Dedifferentiated amniotic fluid mesenchymal stem cell (primary cell): Measurements from ENCODE around the gene MAGI2.
A peak's percentile ranks its signal among the peaks of the same experiment; 100 is the strongest.

ENCODE experiments used
- DNase-seq: peaks from one replicate; pipeline ENCODE4 v3.0.0-alpha.2; 2016; ENCODE audit errors: extremely low spot score

Gene MAGI2

GRCh38 chr7:78420001-78420400 is 1033.5 kb downstream of the MAGI2 start:
- no peak for DNase-seq

DNA sequence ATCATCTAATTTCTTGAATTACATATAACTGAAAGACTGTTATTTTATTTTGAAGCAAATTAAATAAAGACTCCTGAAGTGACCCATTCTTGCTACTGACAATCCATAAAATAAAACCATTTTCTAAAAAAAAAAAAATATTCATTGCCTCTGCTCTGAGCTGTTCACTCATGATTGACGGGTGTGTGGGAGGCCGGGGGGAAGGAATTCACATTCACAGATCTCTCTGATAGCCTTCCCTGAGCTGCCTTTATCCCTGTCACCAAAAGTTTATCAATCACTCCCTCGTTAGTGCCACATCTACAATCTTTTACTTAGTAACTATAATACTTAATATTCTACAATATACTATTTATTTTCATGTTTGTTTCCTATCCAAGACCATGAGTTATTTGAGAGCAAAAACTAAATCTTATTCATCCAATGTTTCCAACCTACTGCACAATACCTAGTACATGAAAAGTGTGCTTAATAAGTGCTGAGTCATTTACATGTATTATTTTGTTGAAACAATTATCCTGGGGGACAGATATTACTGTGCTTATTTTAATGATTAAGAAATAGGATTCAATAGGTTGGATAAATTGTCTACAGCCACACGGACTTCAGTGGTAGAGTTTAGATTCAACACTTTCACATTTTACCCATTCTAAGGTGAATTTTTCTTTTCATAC is 1036.2 kb downstream of the MAGI2 start:
- no peak for DNase-seq

GRCh38 chr7:78413568-78413967 is 1039.9 kb downstream of the MAGI2 start:
- no peak for DNase-seq

- DNase-seq, result no peak
Observed at GRCh38 chr7:78412216-78412858, 1041.1 kb downstream of the MAGI2 start.

- DNase-seq, result no peak
Observed at GRCh38 chr7:78407031-78407430, 1046.4 kb downstream of the MAGI2 start.

DNA sequence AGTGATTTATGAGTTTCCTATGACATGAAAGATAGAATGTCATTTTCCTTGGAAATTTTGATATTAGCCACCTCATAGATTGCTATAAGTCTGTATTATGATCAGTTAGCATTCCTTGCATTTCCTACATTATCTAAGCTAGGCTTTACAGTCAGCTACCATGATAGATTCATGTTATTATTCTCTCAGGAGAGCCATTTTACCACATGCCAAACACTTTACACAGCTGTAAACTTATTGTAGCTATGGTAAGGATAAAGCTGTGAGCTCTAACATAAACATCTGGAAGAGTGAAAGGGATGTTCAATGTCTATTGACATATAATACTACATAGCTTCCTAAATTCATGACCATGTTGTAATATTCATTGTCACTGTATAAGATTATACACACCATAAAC is 1046.9 kb downstream of the MAGI2 start:
- DNase-seq, result no peak

DNA sequence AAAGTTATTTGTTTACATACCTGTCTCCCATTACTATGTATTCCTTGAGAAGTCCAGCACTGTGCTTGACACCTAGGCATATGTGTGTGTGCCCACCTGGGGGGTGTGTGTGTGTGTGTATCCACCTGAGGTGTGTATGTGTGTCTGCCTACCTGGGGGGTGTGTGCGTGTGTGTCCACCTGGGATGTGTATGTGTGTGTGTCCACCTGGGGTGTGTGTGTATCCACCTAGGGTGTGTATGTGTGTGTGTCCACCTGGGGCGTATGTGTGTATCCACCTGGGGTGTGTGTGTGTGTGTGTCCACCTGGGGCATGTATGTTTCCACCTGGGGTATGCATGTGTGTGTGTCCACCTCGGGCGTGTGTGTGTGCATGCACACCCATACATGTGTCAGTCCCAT is 1051.4 kb downstream of the MAGI2 start:
- no peak for DNase-seq

DNA sequence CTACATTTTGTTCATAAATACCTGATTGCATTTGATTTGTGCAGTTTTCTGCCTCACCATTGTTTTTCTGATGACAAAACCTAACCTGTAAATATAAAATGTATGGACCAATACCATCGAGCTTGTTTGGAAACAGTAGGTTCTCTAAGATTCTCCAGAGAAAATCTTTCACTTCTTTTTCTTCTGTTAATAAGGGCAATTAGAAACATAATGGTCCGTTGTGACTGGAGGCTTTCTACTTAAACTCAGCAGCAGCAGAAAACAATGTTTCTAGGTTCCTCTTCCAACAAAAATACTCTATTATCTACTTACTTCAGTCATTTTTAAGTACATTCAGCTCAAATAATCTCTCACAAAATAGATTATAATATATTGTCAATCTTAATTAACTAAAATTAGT is 1053.4 kb downstream of the MAGI2 start:
- DNase-seq, result no peak

DNA sequence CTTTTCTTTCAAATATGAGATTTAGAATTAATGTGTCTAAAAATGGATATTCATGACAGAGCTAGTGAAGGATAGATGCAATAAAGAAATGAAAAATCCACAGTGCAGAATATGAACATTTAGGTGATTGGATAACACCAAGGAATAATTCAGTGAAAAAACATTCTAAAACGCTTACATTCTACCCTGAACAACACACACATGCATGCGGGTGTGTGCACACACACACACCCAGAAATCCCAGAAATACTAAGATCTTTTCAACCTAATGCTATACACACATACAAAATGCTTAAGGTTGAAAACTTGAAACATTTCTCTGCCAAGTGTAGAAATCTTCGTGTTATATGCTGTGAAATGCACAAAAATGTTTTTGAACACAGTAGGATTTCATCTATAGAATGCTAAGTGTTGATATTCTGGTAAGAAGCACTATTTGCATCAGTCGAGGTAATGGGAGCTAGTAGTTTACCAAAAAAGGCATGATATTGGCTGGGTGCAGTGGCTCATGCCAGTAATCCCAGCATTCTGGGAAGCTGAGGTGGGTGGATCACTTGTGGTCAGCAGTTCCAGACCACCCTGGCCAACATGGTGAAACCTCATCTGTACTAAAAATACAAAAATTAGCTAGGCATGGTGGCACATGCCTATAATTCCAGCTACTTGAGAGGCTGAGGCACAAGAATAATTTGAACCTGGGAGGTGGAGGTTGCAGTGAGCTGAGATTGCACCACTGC is 1054.3 kb downstream of the MAGI2 start:
- DNase-seq, result no peak

DNA sequence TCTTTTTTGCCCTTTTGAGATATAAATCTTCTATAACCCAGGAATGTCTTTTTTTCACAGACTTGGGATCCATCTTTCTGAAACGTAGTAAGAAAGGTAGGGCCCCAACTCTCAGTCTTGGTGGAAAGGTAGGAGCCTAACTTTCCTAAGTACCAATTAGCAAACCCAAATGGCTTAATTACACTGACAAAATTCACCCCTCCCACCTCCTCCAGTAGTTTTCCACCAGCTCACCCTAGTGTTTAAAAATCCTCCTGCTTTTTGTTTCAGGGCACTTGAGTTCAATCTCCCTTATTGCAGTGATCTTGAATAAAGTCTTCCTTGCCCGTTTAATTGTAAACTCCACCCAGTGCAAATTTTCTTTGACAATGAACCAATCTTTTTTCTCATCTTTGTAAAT is 1054.9 kb downstream of the MAGI2 start:
- DNase-seq, result no peak

DNA sequence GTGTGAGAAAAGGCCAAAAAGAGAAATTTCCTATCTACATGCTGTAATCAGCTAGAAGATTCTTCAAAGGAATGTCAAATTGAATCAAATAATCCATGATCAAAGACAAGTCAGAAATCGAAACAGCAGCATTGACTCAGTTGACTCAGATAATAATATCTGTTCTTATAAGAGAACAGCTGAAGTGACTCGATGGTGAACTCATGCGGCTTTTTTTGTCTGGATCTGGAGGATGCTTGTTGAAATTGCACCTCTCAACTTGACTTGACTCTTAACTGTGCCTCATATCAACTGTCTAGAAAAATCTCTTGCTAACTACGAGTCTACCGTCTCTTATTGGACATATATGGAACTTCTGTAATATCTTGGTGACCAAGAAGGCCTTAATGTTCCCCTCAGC is 1055.4 kb downstream of the MAGI2 start:
- DNase-seq, result no peak

DNA sequence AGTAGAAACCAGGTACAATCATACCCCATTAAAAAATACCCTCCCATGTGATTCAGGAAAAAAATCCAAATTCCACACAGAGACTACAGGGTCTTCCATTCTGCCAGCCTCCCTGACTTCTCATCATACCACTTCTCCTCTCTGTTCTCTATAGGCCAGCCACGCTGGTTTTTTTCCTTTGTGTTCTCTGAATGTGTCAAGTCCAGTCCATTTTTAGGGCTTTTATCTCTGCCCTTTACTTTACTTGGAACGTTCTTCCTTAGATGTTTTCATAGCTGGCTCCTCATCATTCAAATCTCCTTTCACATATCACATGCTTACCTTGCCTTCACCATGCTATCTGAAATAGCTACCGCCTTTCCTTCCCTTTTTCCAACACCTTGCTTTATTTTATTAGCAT is 1057.3 kb downstream of the MAGI2 start:
- no peak for DNase-seq

DNA sequence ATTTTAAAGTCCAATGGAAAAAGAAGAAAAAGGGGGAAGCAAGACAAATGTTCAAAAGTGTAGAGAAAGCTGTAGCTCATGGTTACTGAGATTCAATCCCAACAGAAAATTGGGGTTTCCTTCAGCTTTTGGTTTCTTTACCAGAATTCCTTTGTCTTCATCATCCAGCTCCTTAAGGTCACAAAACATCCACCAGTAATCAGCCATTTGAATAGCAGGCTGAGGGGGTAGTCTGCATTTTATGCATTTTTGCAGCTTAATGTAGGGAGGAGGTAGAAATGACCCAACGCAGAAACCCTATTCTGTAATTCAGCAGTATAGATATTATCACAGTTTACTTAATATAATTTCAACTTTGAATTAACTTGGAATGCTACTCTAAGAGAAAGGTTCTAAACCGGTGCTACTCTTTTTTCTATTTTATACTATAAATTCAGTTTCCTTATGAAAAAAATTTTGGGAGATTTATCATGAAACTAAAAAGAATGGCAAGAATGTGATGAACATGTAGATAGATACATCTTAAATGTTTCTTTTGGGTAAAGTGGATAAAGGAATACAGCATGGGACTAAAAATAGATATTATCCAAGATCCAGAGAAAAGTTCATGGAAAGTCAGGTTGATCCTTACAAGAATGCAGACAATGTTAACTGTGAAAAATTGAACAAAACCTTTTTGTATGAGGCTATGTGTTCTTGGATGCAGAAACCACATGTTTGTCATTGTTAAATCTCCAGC is 1058.0 kb downstream of the MAGI2 start:
- DNase-seq, result peak; percentile 17

DNA sequence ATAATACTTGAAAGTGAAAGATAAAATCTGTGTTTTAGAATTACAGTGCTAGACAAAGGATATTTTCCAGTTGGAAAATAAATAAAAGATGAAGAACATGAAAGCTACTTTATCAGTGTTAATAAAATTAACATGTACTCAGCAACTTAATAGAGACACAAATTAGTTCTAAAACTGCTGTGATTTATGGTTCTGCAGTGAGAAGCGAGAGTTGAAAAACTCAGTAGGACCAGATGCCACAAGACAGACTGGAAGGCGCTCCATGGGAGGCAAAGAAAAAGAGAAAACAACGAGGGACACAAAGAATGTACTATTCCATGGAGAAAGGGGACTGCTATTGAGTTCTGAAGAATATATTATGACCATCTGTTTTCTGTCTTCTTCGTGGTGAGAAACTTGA is 1064.4 kb downstream of the MAGI2 start:
- no peak for DNase-seq

- no peak for DNase-seq
Observed at GRCh38 chr7:78386520-78386919, 1066.9 kb downstream of the MAGI2 start.

DNA sequence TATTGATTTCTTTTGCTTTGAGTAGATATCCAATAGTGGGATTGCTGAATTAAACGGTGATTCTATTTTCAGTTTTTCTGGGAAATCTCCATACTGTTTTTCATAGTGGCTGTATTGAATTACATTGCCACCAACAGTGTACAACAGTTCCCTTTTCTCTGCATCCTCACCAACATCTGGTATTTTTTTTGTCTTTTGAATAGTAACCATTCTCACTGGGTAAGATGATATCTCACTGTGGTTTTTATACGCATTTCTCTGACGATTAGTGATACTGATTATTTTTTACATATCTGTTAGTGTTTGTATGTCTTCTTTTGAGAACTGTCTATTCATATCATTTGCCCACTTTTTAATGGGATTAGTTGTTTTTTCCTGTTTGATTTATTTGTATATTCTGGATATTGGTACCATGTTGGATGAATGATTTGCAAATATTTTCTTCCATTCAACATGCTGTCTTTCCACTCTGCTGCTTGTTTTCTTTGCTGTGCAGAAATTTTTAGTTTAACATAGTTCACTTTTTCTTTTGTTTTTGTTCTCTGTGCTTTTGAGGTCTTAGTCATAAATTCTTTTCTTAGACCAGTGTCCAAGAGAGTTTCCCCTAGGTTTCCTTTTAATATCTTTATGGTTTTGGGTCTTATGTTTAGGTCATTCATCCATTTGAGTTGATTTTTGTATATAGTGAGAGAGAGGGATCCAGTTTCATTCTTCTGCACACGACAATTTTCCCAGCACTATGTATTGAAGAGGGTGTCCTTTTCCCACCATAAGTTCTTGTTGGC is 1070.2 kb downstream of the MAGI2 start:
- DNase-seq, result no peak

- DNase-seq, result peak; percentile 18
Observed at GRCh38 chr7:78379148-78379547, 1074.3 kb downstream of the MAGI2 start.

GRCh38 chr7:78377532-78377931 is 1075.9 kb downstream of the MAGI2 start:
- DNase-seq, result no peak

- no peak for DNase-seq
Observed at GRCh38 chr7:78370936-78371335, 1082.5 kb downstream of the MAGI2 start.

GRCh38 chr7:78368771-78369170 is 1084.7 kb downstream of the MAGI2 start:
- DNase-seq, result no peak

- no peak for DNase-seq
Observed at GRCh38 chr7:78367280-78367773, 1086.1 kb downstream of the MAGI2 start.
